HEK293T (cell line): ENCODE measurements around the gene MYO15B.

Source experiments
- CTCF ChIA-PET: fragments of 350-600 bp; formaldehyde crosslinking; extraction: SDS; loops from one replicate; lab custom pipeline; 2021; ENCODE audit warnings: antibody characterized with exemption, inconsistent platforms; lab: Yijun Ruan, JAX
- POLR2A ChIA-PET: fragments of 350-600 bp; formaldehyde crosslinking; extraction: SDS; loops from one replicate; lab custom pipeline; 2020; ENCODE audit warnings: antibody characterized with exemption, inconsistent platforms; lab: Yijun Ruan, JAX
- DNase-seq: peaks from one replicate; pipeline ENCODE4 v3.0.0; 2012; ENCODE audit warnings: mixed read lengths; ENCODE audit errors: extremely low spot score
- ARNT ChIP-seq: fragments of 450-650 bp; IDR thresholded peaks from 2 replicates; pipeline ENCODE4 v1.6.1; 2017; ENCODE audit warnings: mild to moderate bottlenecking
- BHLHE40 ChIP-seq: fragments of 450-650 bp; IDR thresholded peaks from 2 replicates; pipeline ENCODE4 v1.6.1; 2016; ENCODE audit warnings: mild to moderate bottlenecking, moderate library complexity, borderline replicate concordance
- CTBP1 ChIP-seq: fragments of 450-650 bp; IDR thresholded peaks from 2 replicates; pipeline ENCODE4 v1.6.1; 2016; ENCODE audit warnings: borderline replicate concordance
- ELF4 ChIP-seq: fragments of 450-650 bp; IDR thresholded peaks from 2 replicates; pipeline ENCODE4 v1.6.1; 2017; ENCODE audit warnings: antibody characterized with exemption
- FOXA1 ChIP-seq: fragments of 450-650 bp; IDR thresholded peaks from 2 replicates; pipeline ENCODE4 v1.6.1; 2016; ENCODE audit warnings: mild to moderate bottlenecking
- FOXK2 ChIP-seq: fragments of 450-650 bp; IDR thresholded peaks from 2 replicates; pipeline ENCODE4 v1.6.1; 2016; ENCODE audit warnings: mild to moderate bottlenecking
- FOXM1 ChIP-seq: fragments of 450-650 bp; IDR thresholded peaks from 2 replicates; pipeline ENCODE4 v1.6.1; 2017; ENCODE audit warnings: mild to moderate bottlenecking, borderline replicate concordance
- HDGF ChIP-seq: fragments of 450-650 bp; IDR thresholded peaks from 2 replicates; pipeline ENCODE4 v1.6.1; 2017; ENCODE audit warnings: antibody characterized with exemption, borderline replicate concordance
- L3MBTL2 ChIP-seq: fragments of 450-650 bp; conservative IDR thresholded peaks from 2 replicates; pipeline ENCODE4 v1.6.1; 2016; ENCODE audit warnings: mild to moderate bottlenecking
- LEF1 ChIP-seq: fragments of 450-650 bp; IDR thresholded peaks from 2 replicates; pipeline ENCODE4 v1.6.1; 2017; ENCODE audit warnings: mild to moderate bottlenecking, borderline replicate concordance
- NFRKB ChIP-seq: fragments of 450-650 bp; IDR thresholded peaks from 2 replicates; pipeline ENCODE4 v1.6.1; 2016; ENCODE audit warnings: mild to moderate bottlenecking, moderate library complexity
- PKNOX1 ChIP-seq: fragments of 450-650 bp; IDR thresholded peaks from 2 replicates; pipeline ENCODE4 v1.6.1; 2016
- SP1 ChIP-seq: fragments of 450-650 bp; IDR thresholded peaks from 2 replicates; pipeline ENCODE4 v1.6.1; 2017
- SUZ12 ChIP-seq: fragments of 450-650 bp; IDR thresholded peaks from 2 replicates; pipeline ENCODE4 v1.6.1; 2016; ENCODE audit warnings: mild to moderate bottlenecking
- TARDBP ChIP-seq: fragments of 450-650 bp; IDR thresholded peaks from 2 replicates; pipeline ENCODE4 v1.6.1; 2016
- ZNF384 ChIP-seq: fragments of 450-650 bp; IDR thresholded peaks from 2 replicates; pipeline ENCODE4 v1.6.1; 2016

The MYO15B gene

GRCh38 chr17:75557852-75558665 lies 29.5 kb upstream of the MYO15B start:
- DNase-seq = no peak
- ChIA-PET CTCF (interaction anchor here (0.8 to 1.0 kb wide), 2 partner anchors 33 to 43 kb away, joined by 3 to 4 read pairs; partner anchors contain the start of gene LLGL2), POLR2A (no interaction called here)
- TF ChIP-seq HDGF (no peak), BHLHE40 (no peak), CTBP1 (no peak), SP1 (no peak), FOXA1 (no peak), FOXK2 (no peak), PKNOX1 (no peak), TARDBP (no peak), ELF4 (no peak), NFRKB (no peak), FOXM1 (no peak), ARNT (no peak), L3MBTL2 (no peak), SUZ12 (no peak), LEF1 (no peak), ZNF384 (no peak)

GRCh38 chr17:75558666-75559530 lies 28.7 kb upstream of the MYO15B start:
- no peak for TF ChIP-seq ZNF384
- TF ChIP-seq LEF1 = no peak
- no peak for TF ChIP-seq BHLHE40
- no peak for TF ChIP-seq CTBP1
- no peak for TF ChIP-seq HDGF
- no peak for TF ChIP-seq SP1
- TF ChIP-seq FOXA1 = no peak
- no peak for TF ChIP-seq ELF4
- POLR2A ChIA-PET = interaction anchor here (1.2 kb wide), 1 partner anchor 42 kb away, joined by 4 read pairs; no protein-coding TSS in a partner anchor
- CTCF ChIA-PET = interaction anchor here (0.8 kb wide), 1 partner anchor 42 kb away, joined by 3 read pairs; no protein-coding TSS in a partner anchor
- DNase-seq = no peak

GRCh38 chr17:75559958-75560533 lies 27.6 kb upstream of the MYO15B start:
- TF ChIP-seq ELF4 = no peak
- TF ChIP-seq LEF1 = no peak
- TF ChIP-seq NFRKB = no peak
- no peak for TF ChIP-seq BHLHE40
- TF ChIP-seq FOXK2 = no peak
- TF ChIP-seq SP1 = no peak
- no peak for TF ChIP-seq HDGF
- no peak for TF ChIP-seq FOXA1
- no peak for TF ChIP-seq CTBP1
- no peak for TF ChIP-seq FOXM1
- TF ChIP-seq L3MBTL2 = no peak
- no peak for TF ChIP-seq ZNF384
- ChIA-PET POLR2A (interaction anchor here (1.2 kb wide), 1 partner anchor 43 kb away, joined by 4 read pairs; no protein-coding TSS in a partner anchor), CTCF (no interaction called here)
- DNase-seq = no peak

GRCh38 chr17:75561927-75562603 lies 25.5 kb upstream of the MYO15B start:
- TF ChIP-seq BHLHE40 = no peak
- TF ChIP-seq ZNF384 = no peak
- TF ChIP-seq L3MBTL2 = no peak
- no peak for TF ChIP-seq TARDBP
- no peak for TF ChIP-seq HDGF
- TF ChIP-seq SP1 = no peak
- TF ChIP-seq CTBP1 = no peak
- TF ChIP-seq PKNOX1 = no peak
- TF ChIP-seq FOXM1 = no peak
- no peak for TF ChIP-seq FOXA1
- TF ChIP-seq ARNT = no peak
- TF ChIP-seq LEF1 = no peak
- TF ChIP-seq ELF4 = no peak
- TF ChIP-seq SUZ12 = no peak
- TF ChIP-seq FOXK2 = no peak
- no peak for TF ChIP-seq NFRKB
- ChIA-PET CTCF (interaction anchor here (0.7 kb wide), 1 partner anchor 186 kb away, joined by 9 read pairs; no protein-coding TSS in a partner anchor), POLR2A (no interaction called here)
- DNase-seq = no peak

GRCh38 chr17:75563063-75563758 lies 24.4 kb upstream of the MYO15B start:
- no peak for TF ChIP-seq FOXA1
- TF ChIP-seq ARNT = no peak
- TF ChIP-seq SUZ12 = no peak
- TF ChIP-seq ELF4 = no peak
- TF ChIP-seq NFRKB = no peak
- no peak for TF ChIP-seq BHLHE40
- no peak for TF ChIP-seq SP1
- TF ChIP-seq LEF1 = no peak
- no peak for TF ChIP-seq PKNOX1
- no peak for TF ChIP-seq CTBP1
- TF ChIP-seq TARDBP = no peak
- TF ChIP-seq FOXK2 = no peak
- TF ChIP-seq L3MBTL2 = no peak
- TF ChIP-seq HDGF = no peak
- no peak for TF ChIP-seq ZNF384

More at GRCh38 chr17:75563063-75563758, 24.4 kb upstream of the MYO15B start:
- DNase-seq = no peak
- ChIA-PET POLR2A (no interaction called here), CTCF (no interaction called here)
